GM21717 (cell line): ENCODE measurements around the gene SKI.
"Not testable (repeated sequence)": the region's sequence is repeated elsewhere in the genome, so short reads cannot be mapped to it uniquely, and the experiment has no call there.

ENCODE experiments used
- ATAC-seq: cut with Tn5 transposase; IDR thresholded peaks from one replicate; pipeline ENCODE4 v1.9.1; 2021; ENCODE audit warnings: mild to moderate bottlenecking, moderate library complexity; ENCODE audit not compliant: unreplicated experiment

SKI gene

DNA sequence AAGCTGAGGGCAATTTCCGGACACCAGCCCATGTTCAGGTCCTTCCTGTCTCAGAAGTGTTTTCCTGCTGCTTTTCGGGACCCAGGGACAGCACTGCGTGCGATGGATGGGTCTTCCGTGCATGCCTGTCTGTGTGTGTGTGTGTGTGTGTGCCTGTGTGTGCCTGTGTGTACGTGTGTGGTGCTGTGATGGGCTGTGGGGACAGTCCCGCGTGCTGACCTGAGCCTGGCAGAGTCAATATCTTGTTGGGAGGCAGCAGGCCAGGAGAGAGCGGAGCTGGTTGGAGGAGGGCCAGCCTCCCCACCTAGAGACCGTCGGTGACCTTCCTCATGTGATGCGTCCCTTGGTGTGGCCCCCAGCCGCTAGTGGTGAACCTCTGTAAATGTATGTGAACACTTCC, 13.7 kb downstream of the SKI start:
- no peak for ATAC-seq

- ATAC-seq = no peak
Measured at GRCh38 chr1:2242814-2243725, 15.0 kb downstream of the SKI start.

GRCh38 chr1:2247045-2247394, 18.9 kb downstream of the SKI start:
- not testable (repeated sequence) for ATAC-seq

GRCh38 chr1:2247760-2248126, 19.6 kb downstream of the SKI start:
- no peak for ATAC-seq

DNA sequence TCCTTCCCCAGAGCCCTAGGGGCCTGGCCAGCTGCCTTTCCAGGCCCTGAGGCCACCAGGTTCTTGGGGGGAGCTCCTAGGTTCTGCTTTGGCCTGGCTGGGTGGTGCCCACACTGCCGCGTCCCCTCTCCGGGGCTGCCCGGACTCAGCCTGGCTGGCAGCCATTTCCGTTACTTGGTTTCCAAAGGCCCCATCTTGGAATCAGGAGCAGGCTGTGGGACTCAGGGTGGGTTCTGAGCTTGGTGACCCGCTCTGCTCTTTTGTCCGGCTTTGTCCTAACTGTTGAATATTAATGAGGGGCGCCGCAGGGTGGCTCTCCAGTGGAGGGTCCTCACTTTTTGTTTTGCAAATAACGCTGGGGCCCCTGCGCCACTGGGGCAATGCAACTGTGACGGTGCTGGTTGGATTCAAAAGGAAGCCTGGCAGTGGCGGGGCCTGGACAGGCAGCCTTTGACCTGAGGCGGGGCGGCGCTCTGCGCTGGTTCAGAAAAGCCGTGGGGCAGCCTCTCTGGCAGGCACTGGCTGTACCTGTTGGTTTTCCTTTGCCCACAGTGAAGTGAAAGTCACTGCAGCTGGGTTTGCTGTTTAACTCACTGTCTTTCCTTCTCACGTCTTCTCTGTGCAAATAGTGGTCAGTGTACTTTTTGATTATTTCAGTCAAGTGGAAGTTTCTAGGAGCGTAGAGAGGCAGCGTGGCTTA, 20.2 kb downstream of the SKI start:
- no peak for ATAC-seq

- no peak for ATAC-seq
Measured at GRCh38 chr1:2248854-2249558, 20.9 kb downstream of the SKI start.

DNA sequence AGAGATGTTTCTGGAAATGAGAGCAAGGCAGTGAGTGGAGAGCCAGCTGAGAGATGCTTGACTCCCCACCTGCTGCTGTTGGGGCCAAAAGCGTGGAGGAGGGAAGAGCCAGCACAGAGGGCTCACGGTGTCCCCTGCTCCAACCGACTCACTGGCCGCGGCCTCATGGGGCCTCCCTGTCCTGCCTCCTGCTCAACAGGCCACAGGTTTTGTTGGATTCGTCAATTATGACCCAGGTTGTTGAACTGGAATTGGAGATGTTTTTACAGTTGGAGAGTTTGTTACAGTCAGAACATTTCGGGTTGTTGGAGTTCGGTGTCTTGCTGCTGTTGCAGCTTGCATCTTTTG, 21.4 kb downstream of the SKI start:
- ATAC-seq = no peak

DNA sequence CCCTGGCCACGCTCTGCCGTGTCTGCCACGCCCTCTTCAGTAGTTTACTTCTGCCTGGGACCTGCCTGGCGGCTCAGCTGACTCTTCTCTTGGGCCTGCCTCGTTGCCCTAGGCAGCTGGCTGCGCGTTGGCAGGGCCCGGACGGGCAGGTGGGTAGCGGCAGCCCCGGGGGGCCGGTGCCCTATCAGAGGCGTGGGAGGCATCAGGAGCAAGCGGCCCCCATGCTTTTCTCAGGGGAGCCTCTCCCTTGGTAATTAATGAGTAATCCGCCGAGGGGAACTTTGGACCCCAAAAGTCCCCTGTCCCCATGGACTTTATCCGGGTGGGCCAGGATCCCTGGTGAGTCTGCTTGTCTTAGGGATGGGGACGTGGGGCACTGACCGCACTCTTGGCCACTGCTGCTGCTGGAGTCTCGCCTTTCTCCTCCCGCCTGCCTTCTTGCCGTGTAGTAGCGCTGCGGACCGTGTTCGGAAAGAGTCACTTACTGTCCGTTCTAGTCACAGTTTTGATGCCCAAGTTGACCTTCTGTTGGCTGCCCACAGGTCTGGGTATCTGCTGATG, 22.7 kb downstream of the SKI start:
- ATAC-seq = no peak

GRCh38 chr1:2251363-2251762, 23.2 kb downstream of the SKI start:
- ATAC-seq = no peak

DNA sequence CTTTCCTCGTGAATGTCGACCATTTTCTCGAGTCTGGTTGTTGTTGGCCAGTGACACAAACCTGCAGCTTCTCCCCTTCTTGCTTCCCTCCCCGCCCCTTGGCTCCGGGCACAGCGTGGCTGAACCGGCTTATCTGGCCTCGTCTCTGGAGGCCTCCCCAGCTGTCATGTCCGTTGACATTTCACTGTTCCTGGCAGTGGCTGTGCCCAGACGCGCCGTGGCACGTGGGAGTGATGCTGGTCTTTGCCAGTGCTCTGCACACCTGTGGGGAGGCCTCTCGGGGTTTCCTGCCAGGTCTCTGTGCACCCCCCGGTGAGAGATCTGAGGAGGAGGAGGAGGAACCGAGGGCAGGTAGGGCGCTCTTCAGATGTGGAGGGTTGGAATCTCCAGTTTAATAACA, 23.7 kb downstream of the SKI start:
- no peak for ATAC-seq

DNA sequence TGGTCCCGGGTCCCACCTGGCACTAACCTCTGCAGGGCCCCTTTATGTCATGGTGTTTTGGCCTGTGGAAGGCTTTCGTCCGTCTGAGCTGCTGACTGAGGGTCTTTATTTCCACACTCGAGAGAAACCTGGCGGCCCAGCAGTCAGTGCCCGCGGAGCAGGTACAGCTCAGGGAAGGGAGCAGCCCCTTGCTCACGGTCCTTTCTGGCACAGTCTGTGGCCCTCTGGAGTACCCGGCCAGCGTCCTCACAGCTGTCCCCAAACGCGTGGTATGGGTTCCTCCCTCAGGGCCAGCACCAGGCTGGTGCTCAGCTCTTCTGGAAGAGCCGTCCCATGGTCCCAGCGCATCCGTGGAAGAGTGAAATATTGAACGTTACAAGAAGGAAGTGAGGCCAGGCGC, 24.3 kb downstream of the SKI start:
- no peak for ATAC-seq

DNA sequence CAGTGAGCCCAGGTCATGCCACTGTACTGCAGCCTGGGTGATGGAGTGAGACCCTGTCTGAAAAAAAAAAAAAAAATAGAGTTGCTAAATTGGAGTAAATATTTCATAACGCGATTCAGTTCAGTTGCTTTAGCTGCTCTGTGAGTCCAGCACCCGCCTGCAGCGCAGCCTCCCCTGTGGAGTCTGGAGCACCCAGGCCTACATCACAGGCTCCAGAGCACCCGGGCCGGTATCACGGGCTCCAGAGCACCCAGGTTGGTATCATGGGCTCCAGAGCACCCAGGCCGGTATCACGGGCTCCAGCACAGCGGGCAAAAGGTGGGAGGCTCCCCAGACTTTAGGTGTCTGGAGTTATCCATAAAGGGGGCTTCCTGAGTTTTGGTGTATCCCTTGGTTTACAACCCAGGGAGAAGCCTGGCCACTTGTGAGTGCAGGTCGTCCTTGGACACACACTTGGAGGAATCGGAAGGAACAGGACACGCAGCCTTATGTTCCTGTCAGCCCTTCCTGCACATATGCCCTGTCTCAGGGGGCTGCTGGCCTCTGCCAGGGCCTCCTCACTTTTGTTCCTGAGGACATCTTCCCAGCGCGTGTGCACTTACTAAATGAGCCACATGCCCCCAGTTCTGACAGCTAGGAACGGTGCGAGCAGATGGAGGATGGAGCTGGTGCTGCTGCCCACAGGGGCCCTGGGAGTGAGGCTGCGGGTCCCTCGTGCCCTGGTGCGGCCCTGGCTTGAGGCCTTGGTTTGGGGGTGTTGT, 25.1 kb downstream of the SKI start:
- no peak for ATAC-seq

DNA sequence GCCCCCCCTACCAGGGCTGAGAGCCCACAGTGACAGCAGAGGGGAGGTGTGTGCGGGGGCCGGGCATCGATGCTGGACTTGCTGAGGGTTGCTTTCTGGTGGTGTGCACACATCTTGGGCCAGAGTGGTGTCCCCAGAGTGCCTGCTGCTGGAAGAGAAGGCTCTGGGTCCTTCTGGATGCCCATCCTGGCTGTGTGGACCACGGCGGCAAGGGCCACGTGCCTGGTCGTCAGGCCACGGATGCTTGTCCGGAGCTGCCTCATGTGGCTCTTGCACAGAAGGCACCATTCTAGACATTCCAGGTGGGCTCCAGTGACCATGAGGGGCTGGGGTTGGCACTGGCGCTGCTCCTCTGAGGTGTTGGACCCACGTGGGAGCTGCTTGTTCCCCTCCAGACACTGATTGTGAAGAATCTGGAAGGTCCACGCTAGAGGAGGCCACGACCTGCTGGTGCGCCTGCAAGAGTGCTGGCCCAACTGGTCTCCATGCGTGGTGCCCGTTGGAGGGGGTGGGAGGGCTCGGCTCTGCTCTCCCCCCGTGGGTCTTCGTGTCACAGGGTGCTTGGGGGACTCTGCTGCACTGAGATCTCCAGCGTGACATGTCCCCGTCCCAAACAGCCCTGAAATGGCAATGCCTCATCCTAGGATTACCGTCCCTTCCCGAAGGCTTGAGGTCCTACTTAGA, 25.8 kb downstream of the SKI start:
- no peak for ATAC-seq

- ATAC-seq = no peak
Measured at GRCh38 chr1:2255047-2255419, 26.9 kb downstream of the SKI start.

- ATAC-seq = no peak
Measured at GRCh38 chr1:2255420-2256369, 27.6 kb downstream of the SKI start.

DNA sequence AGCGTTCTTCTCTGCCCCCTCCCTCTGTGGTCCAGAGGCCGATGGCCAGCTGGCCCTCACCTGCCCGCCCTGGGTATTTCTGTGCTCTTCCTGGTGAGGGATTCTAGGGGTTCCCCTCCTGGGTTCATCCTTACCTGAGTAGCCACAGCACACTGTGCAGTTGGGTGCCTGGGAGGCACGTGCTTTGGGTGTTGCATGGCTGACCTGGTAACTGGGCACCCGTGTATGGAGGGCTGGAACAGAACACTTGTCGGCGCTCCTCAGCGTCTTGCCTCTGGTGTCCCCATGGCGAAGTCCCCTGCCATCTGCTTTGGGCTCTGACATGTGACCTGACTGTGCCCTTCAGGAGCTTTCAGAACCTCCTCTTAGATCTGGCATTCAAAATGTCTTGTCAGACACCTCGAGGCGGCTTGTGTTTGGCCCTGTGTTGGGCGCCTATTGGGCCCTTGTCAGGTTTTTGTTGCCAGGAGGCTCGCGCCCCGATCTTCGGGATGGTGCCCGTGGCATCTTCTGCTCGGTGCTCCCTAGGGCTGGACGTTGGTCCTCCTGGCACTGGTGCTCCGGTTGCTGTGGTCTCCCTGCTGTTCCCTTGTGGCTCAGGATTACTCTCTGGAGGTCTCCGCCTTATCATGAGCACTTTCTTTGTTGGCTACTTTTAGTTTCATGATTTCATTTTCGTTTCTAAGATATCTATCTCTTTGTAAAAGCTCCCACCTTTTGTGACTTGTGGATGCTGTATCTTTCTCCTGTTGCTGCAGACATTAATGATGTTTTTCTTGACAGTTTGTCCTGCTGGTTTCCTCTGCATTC, 28.5 kb downstream of the SKI start:
- no peak for ATAC-seq

GRCh38 chr1:2257245-2257627, 29.1 kb downstream of the SKI start:
- ATAC-seq = no peak

GRCh38 chr1:2258122-2258681, 30.1 kb downstream of the SKI start:
- ATAC-seq = no peak
